Forelimb muscle (tissue), 1 donor: ENCODE results near the gene YIPF5. TPM values are rescaled to one million over a fixed set of nuclear protein-coding genes. Genes with fewer than 3 reads are reported as not detected.

ENCODE experiments used
- DNase-seq: peaks from one replicate; pipeline ENCODE4 v3.0.0-alpha.2; 2013; ENCODE audit warnings: low read depth
- polyA plus RNA-seq: library from polyadenylated mRNA; unstranded; fragments of 120-200 nt; gene quantifications from one replicate; pipeline ENCODE4 v1.2.1, GENCODE V29; 2013; ENCODE audit not compliant: insufficient read length

Gene YIPF5
- polyA plus RNA-seq, 1 donor: 38.8 TPM

DNA sequence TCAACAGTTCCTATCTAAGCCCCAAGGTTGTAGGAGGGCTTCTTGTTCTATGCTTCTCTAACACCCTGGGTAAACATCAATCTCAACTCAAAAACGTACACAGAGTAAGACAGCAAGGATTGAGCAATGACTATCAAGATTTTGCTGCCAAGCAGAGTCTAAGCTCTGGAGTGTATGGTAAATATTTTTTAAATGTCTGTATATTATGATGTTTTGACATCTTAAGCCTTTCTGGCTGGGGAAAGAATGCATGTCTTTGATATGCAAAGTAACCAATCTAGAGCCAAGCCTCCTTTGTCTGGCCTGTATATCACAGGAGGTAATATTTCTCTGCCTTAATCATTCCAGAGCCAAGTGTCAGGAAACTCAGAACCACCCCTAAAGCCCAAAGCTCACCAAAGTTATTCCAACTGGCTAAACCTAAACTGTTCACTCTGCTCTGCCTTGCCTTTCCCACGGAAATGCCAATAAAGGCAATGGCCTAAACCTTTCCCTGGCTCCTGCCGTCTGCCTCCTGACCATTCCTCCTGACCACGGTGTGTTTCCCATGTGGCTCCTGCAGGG is 45.2 kb downstream of the YIPF5 start:
- DNase-seq: no peak

GRCh38 chr5:144122641-144123040 is 47.8 kb downstream of the YIPF5 start:
- no peak for DNase-seq

- no peak for DNase-seq
These were observed 48.4 kb downstream of the YIPF5 start for GRCh38 chr5:144122081-144122480.

GRCh38 chr5:144121577-144121976 is 48.9 kb downstream of the YIPF5 start:
- no peak for DNase-seq

DNA sequence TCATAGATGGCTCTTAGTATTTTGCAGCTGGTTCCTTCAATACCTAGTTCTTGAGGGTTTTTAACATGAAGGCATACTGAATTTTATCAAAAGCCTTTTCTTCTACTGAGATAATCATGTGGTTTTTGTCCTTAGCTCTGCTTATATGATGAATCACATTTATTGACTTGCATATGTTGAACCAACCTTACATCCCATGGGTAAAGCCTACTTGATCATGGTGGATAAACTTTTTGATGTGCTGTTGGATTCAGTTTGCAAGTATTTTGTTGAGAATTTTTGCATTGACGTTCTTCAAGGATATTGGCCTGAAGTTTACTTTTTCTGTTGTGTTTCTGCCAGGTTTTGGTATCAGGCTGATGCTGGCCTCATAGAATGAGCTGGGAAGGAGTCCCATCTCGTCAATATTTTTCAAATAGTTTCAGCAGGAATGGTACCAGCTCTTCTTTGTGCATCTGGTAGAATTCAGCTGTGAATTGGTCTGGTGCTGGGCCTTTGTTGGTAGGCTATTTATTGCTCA is 49.7 kb downstream of the YIPF5 start:
- no peak for DNase-seq

DNA sequence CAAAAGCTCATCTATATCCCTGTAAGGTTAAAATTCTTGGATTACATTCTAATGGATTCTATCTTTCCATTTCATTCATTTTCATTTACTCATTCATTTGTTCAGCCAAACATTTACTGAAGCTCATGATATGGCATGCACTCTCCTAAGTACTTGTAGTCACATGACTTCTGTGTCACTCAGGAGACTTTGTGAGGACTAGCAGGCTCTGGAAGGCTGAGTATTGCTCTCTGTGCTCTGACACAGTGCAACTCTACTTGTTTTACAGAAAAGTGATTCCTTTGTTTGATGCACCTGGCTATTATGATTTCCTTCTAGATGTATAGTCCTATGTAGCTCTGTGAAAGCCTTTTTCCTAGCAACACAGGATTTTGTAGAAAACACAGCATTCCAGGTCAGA is 53.0 kb downstream of the YIPF5 start:
- no peak for DNase-seq

GRCh38 chr5:144114571-144114970 is 55.9 kb downstream of the YIPF5 start:
- DNase-seq: no peak

Other genes with a start within 250 kb of the YIPF5 start
- gene KCTD16, start 214 bp upstream of the YIPF5 start, polyA plus RNA-seq: 0.10 TPM